Activated CD8-positive, alpha-beta memory T cell treated with anti-CD3 and anti-CD28 coated beads for 36 hours (primary cell): ENCODE measurements around the gene TSGA10IP. TPM values are rescaled to one million over a fixed set of nuclear protein-coding genes. Genes with fewer than 3 reads are reported as not detected.

Experiments
- CTCF ChIA-PET: fragments of 350-600 bp; sonication (Branson Sonifier 250); formaldehyde crosslinking; loops from one replicate; lab custom pipeline; 2021; ENCODE audit warnings: antibody characterized with exemption; lab: Charles Lee
- POLR2A ChIA-PET: fragments of 350-600 bp; sonication (Branson Sonifier 250); formaldehyde crosslinking; loops from one replicate; lab custom pipeline; 2021; ENCODE audit warnings: antibody characterized with exemption; lab: Charles Lee
- total RNA-seq, 2 experiments: library from RNA; stranded (reverse); gene quantifications; one replicate each; pipeline ENCODE4 v1.2.3, GENCODE V29; 2021

Gene TSGA10IP
- total RNA-seq, 2 experiments from 2014 or later, result not detected

DNA sequence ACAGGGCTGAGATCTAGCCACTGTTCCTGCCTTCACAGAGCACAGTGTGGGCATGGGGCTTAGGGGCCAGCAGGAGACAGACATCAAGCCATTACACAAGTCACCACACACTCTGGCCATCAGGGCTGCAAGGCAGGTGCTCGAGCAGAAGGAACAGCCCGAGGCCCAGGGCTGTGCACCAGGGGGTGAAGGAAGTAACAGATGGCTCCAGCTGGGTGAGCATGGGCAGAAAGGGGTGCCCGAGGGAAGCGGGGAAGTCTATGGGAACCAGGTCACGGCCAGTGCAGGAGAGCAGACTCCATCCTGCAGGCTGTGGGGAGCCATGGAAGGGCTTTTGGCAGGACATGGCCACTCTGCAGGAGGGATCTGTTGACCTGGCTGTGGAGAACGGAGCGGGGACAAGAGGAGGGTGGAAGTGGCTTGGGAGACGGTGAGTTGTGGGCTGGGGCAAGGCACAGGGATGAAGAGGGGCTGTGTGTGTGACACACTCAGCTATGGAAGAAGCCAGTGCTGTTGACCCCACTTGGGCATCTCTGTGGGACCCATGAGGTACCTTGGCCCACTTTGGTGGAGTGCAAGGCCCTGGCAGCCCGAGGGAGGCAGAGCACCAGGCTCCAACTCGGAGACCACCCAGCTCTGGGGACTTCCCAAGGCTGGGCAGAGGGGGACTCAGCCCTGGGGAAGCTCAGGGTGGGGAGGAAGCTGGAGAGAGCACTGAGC lies 30.0 kb upstream of the TSGA10IP start:
- CTCF ChIA-PET, result interaction anchor here (0.9 kb wide), 1 partner anchor 27 kb away, joined by 6 read pairs; the partner anchor contains the start of gene FIBP

DNA sequence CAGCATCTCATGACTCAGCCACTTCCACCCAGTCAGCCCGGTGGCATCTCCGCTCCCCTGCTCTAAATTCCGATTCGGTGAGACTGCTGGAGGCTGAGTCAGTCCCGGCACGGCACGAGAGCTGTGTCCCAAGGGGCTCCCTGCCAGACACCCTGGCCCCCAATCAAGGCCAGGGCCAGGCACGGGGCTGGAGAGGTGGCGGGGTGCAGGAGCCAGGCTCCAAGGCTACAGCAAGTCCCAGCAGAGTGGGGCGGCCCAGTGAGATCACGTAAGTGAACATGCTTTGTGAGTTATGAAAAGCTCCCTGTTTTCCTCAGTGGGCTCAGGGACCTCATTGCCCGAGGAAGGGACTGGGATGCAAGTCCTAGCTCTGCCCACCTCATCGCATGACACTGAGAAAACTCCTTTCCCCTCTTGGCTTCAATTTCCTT lies 29.4 kb upstream of the TSGA10IP start:
- POLR2A ChIA-PET, result no interaction called here
- CTCF ChIA-PET, result no interaction called here

More for the DNA sequence above, 30.0 kb upstream of the TSGA10IP start:
- POLR2A ChIA-PET, result no interaction called here

DNA sequence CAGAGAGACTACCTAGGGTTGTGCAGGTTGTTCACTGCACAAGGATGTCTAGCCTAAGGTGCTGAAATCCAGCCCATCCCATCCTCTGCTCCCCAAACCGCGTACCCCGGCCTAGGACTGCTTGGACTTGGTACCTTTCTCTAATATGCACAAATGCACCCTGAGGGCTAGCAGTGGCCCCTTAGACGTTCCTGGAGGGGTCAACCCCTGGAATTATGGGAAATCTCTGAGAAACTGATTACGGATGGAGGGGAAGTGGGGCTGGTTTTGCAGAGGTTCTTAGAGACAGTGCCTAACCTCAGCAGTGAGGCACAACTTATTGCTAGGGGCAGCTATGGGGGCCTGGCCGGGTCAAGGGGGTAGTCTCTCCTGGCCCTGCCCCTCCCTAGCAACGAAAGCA lies 28.9 kb upstream of the TSGA10IP start:
- ChIA-PET CTCF (no interaction called here), POLR2A (no interaction called here)

DNA sequence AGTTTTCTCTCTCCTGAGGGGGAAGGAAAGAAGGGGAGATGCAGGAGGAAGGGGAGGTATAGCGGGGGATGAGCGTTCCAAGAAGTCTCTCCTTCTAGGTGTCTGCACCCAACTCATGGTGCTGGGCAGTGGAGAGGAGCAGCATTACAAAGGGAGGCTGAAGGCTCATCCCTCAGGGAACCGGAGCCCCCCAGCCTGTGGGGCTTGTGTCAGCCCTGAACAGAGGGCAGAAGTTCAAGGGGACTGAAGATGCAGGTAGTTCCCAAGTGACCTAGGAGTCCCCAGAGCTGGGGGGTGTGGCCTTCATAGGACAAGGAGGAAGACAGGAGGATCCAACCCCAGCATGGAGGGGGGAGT lies 28.2 kb upstream of the TSGA10IP start:
- POLR2A ChIA-PET, result interaction anchor here (1.0 to 1.4 kb wide), 3 partner anchors 17 to 28 kb away, joined by 3 to 11 read pairs (median 4); partner anchors contain the start of genes FIBP and FOSL1
- CTCF ChIA-PET, result interaction anchor here (1.2 to 1.8 kb wide), 3 partner anchors 28 to 100 kb away, joined by 3 to 13 read pairs (median 4); partner anchors contain the start of genes CCDC85B and FIBP

DNA sequence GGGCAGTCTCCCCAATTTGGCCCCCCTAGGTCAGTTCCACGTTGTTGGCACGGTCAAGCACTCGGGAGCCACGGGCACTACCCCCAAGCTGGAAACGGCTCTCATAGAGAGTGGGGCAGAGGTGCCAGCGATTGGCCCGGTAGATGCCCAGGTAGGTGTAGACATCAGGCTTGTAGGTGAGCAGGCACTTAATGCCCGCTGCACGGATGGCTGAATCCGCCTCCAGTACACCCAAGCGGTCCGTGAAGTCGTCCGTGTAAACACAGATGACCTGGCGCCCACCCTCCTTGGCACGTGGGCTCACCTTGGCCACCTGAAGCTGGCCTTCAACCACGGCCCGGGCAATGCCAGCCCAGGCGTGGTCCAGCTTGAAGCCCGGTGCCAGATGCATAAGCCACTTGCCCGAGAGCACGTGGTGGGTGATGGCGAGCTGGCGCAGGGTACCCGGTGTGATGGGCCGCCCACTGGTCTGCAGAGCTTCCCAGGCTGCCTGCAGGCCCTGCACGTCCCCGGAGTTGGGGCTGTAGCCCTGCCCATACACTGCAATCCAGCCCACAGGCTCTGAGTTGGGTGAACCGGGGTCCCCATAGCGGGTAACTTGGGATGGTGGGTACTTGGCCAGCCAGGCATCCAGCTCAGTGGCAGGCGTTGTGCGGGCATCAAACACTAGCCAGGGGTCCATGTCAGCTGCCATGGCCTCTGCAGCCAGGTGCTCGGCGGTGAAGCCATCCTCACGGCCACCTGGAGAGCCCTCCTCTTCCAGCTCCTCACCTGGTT lies 27.7 kb upstream of the TSGA10IP start:
- ChIA-PET CTCF (interaction anchor here (0.9 to 1.8 kb wide), 5 partner anchors 16 to 100 kb away, joined by 3 to 13 read pairs (median 4); partner anchors contain the start of genes CCDC85B and FIBP), POLR2A (interaction anchor here (0.6 to 1.4 kb wide), 6 partner anchors 9 to 44 kb away, joined by 3 to 11 read pairs (median 4); partner anchors contain the start of genes FIBP, FOSL1 and SART1)

DNA sequence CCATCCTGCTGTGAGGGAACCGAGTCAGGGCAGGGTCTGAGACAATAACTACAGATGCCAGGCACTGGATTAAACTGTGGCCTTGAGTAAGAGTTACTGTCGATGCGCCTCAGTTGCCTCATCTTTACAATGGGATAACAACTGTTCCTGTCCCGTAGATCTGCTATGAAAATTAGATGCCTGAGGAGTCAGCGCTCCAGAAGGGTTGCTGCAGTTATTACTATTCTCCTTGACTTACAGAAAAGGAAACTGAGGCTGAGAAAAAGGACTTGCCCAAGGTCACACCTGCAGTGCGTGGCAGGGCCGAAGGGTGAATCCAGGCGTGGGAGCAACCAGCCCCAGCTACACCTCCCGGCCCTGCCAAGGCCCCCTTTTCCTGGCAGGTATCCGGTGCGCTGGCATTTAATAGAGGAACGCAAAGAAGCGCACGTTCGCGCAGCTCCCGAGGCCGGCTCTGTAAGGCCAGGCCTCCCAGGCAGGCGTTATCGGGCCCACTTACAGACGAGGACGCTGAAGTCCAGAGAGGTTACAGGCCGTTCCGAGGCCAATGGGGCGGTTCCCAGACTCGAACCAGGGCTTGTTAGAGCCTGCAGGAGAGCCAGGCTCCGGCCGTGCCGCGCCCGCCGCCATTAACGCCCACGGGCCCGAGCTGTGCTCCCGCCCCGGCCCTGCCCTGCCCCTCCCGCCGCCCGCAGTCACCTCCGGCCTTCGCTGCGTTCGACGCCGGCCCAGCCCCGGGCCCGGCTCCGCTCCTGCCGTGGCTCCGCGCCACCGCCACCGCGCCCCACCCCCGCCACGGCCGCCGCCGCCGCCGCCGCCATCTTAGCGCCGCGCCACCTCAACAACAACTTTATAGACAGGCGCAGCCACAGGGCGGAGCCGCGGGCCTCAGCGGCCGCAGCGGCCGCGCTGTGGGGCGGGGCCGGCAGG lies 26.8 kb upstream of the TSGA10IP start, which contains the start of gene C11orf68:
TSS of gene C11orf68 (minus strand) at position 852 of the 930 bp plus-strand sequence. CDS start at position 821, 31 bp downstream.
- ChIA-PET POLR2A (interaction anchor here (0.6 to 1.4 kb wide), 7 partner anchors 10 to 43 kb away, joined by 3 to 11 read pairs (median 4); partner anchors contain the start of genes CCDC85B, FIBP, FOSL1 and SART1), CTCF (interaction anchor here (0.9 to 1.8 kb wide), 5 partner anchors 17 to 101 kb away, joined by 3 to 13 read pairs (median 4); partner anchors contain the start of genes CCDC85B and FIBP)

DNA sequence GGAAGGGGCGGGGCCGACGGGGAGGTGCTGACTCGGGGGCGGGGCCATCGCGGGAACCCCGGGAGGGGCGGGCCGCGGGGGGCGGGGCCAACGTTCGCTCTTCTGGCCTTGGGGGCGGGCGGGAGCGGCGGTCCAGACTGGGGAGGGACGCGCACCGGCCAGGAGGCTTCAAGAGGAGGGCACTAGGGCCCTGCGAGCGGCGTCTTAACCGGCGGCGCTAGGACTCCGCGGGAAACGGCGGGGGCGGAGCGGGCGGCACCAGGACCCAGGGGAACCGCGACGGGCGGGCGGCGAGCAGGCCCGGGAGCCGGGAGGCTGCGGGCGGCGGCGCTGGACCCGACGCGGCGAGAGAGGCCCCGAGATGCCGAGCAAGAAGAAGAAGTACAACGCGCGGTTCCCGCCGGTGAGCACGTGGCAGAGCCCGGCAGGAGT lies 26.1 kb upstream of the TSGA10IP start, which contains the start of gene DRAP1:
TSS of gene DRAP1 (plus strand) at position 286 of the 432 bp plus-strand sequence. CDS start at position 362, 76 bp downstream.
- CTCF ChIA-PET, result interaction anchor here (1.1 to 1.8 kb wide), 2 partner anchors 18 to 30 kb away, joined by 4 to 13 read pairs; partner anchors contain the start of genes CCDC85B and FIBP
- POLR2A ChIA-PET, result interaction anchor here (1.0 kb wide), 1 partner anchor 28 kb away, joined by 4 read pairs; the partner anchor contains the start of gene CCDC85B

DNA sequence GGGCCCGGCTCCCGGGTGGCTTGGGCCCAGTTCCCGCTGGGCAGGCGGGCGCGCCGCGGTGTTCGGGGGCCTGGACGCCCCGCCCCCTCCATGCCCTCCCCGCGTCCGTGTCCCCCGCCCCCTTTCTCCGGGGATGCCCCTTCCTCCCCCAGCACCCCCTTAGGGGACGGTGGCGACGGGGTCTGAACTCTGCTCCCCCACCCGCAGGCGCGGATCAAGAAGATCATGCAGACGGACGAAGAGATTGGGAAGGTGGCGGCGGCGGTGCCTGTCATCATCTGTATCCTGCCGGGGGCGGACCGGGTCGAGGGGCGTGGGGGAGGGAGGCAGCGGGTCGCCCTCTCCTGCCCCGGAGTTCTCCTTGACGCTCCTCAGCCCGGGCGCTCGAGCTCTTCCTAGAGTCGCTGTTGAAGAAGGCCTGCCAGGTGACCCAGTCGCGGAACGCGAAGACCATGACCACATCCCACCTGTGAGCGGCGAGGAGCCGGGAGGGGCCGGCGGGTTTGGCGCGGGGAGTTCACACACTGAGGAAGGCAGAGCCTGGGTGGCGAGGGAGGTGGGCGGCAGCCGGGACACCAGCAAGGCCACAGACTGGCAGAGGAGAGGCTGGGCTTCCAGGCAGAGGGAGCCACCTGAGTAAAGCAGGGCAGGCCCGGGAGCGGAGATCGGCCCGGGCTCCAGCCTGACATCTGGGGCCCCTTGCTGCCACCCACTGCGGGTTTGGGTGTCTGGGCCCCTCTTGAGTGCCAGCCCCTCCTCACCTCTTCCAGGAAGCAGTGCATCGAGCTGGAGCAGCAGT lies 25.5 kb upstream of the TSGA10IP start:
- ChIA-PET CTCF (interaction anchor here (0.6 to 3.2 kb wide), 2 partner anchors 29 to 831 kb away, joined by 3 to 10 read pairs; partner anchors contain the start of gene CCDC85B), POLR2A (no interaction called here)

DNA sequence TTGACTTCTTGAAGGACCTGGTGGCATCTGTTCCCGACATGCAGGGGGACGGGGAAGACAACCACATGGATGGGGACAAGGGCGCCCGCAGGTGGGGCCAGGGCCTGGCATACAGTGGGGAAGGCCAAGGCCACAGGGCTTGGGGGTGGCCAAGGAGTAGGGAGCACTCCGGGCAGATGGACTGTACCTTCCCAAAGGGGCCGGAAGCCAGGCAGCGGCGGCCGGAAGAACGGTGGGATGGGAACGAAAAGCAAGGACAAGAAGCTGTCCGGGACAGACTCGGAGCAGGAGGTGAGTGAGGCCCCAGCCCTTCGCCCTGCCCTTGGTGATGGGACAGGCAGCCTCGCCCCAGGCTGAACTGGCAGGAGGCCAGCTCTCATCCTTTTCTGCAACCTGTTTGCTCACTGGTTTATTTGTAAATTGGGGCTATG lies 24.9 kb upstream of the TSGA10IP start:
- POLR2A ChIA-PET, result no interaction called here
- CTCF ChIA-PET, result interaction anchor here (0.6 to 3.4 kb wide), 3 partner anchors 30 to 831 kb away, joined by 3 to 13 read pairs (median 10); partner anchors contain the start of gene CCDC85B

DNA sequence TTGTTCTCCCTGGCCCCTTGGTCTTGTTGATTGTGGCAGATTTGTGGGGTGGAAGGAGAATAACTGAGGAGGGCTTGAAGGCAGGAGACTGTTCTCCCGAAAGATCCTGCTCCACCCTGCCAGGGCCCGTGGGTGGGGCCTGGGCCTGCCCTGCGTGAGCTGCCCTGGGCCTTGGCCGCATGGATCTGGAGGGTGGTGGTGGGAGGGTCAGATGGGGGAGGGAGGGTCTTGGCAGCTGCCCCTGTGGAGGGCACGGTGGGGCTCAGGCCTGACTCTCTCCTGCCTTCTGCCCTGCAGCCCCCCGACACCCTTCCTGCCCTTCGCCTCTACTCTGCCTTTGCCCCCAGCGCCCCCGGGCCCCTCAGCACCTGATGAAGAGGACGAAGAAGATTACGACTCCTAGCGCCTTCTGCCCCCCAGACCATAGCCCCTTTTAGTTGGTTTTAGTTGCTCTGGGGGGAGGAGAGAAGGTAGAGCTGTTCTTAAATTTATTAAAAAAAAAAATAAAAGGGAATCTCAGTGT lies 24.2 kb upstream of the TSGA10IP start:
- ChIA-PET CTCF (interaction anchor here (3.2 to 3.4 kb wide), 2 partner anchors 30 to 36 kb away, joined by 10 to 13 read pairs; partner anchors contain the start of gene CCDC85B), POLR2A (interaction anchor here (0.6 kb wide), 1 partner anchor 36 kb away, joined by 3 read pairs; no protein-coding TSS in a partner anchor)

DNA sequence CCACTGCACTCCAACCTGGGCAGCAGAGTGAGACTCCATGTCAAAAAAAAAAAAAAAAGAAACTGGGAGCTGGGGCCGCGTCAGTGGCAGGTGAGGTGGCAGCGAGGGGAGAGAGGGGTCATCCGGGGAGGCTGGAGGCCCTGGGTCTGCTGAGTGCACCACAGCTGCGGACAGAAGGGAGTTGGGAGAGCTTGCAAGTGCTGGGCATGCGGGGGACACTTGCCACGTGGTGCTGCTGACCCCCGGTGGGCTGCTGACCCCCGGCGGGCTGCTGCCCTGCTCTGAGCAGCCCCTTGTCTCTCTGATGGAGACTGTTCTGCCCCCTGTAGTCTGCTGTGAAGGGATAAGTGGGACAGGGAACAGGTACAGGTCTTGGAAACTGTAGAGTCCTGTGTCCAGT lies 23.4 kb upstream of the TSGA10IP start:
- POLR2A ChIA-PET, result interaction anchor here (0.5 to 0.8 kb wide), 3 partner anchors 31 to 614 kb away, joined by 3 read pairs; partner anchors contain the start of gene CCDC85B
- CTCF ChIA-PET, result interaction anchor here (1.2 to 3.4 kb wide), 3 partner anchors 24 to 37 kb away, joined by 3 to 13 read pairs (median 10); partner anchors contain the start of gene CCDC85B

DNA sequence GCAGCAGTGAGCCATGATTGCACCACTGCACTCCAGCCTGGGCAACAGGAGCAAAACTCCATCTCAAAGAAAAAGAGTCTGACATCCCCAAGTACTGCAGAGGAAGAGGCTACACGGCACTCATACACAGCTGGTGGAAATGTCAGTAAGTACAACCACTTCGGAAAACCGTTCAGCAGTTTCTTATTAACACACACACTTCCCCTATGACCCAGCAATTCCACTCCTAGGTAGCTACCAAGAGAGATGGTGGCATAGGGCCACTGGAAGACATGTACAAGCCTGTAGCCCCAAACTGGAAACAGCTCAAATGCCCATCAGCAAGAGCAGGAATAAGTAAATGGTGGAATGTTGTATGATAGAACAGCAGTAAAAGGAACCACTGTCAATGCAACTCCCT lies 22.7 kb upstream of the TSGA10IP start:
- ChIA-PET CTCF (interaction anchor here (1.2 to 3.4 kb wide), 4 partner anchors 10 to 38 kb away, joined by 3 to 13 read pairs (median 8); partner anchors contain the start of gene CCDC85B), POLR2A (interaction anchor here (0.8 kb wide), 1 partner anchor 32 kb away, joined by 3 read pairs; the partner anchor contains the start of gene CCDC85B)

DNA sequence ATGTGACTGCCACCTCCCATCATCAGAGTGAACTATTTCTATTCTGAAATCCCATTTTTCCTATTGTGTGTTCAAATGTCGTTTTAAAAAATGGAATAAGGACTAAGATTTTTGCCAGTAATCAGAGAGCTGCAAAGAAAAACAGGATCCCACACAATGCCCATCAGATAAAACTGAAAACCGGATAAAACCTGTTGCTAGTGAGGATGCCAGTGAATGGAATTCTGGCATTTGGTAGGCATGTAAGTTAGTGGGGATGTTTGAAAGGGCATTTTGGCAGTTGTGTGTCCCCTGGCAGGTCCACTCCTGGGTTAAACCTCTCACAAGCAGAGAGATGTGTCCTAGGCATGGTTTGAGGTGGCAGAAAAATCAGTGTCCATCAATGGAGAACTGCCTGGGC lies 19.9 kb upstream of the TSGA10IP start:
- POLR2A ChIA-PET, result no interaction called here

DNA sequence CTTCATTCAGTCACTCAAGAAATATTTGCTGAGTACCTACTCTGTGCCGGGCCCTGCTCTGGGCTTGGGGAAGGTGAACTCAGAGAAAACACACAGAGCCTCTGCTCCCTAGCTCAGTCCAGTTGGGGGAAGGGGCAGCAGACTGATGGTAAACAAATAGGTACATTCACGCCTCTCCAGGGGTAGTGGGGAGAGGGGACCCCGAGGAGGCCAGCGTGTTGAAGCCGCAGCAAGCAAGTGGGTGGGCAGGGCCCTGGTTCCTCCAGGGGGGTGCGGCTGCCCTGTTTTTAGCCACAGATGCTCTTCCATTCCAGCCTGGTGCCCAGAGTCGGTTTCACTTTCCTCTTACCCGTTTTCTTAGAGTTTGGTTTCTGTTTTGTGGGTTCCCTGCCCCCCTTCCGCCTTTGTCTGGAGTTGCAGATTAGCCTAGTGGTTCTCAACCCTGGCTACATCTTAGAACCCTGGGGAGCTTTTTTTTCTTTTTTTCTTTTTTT lies 17.3 kb upstream of the TSGA10IP start:
- ChIA-PET POLR2A (interaction anchor here (0.6 to 1.4 kb wide), 5 partner anchors 68 to 1300 kb away, joined by 3 to 6 read pairs (median 4); partner anchors contain the start of gene MUS81), CTCF (interaction anchor here (0.7 to 2.1 kb wide), 5 partner anchors 26 to 117 kb away, joined by 3 to 10 read pairs (median 4); partner anchors contain the start of gene FIBP)

More for the DNA sequence above, 19.9 kb upstream of the TSGA10IP start:
- CTCF ChIA-PET, result interaction anchor here (1.8 kb wide), 1 partner anchor 97 kb away, joined by 3 read pairs; no protein-coding TSS in a partner anchor

DNA sequence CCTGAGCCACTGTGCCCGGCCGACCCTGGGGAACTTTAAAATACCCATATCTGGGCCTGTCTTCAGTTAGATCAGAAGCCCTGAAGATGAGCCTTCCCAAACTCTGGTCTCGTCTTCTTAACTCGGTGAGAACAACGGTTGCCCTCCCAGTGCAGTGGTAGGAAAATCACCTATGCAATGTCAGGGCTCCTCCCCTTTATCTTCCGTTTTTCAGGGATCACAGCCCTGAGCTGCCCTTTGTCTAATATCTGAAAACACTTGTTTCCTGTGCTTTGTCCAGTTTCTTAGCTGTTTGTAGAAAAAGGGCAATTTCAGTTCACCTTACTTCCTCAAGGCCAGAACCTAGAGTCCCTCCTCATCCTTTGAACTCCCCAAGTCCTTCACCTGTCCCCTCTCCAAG lies 16.6 kb upstream of the TSGA10IP start:
- ChIA-PET CTCF (interaction anchor here (0.7 to 2.1 kb wide), 5 partner anchors 27 to 116 kb away, joined by 3 to 10 read pairs (median 4); partner anchors contain the start of gene FIBP), POLR2A (interaction anchor here (0.7 to 1.4 kb wide), 4 partner anchors 69 to 310 kb away, joined by 3 to 6 read pairs (median 4); partner anchors contain the start of gene MUS81)
